ENCODE data around the gene MORF4L2.
"Not testable (repeated sequence)": the region's sequence is repeated elsewhere in the genome, so short reads cannot be mapped to it uniquely, and the experiment has no call there.

MORF4L2 gene

GRCh38 chrX:103678199-103678993 lies 8.1 kb downstream of the MORF4L2 start:
- FAIRE-seq: no peak

GRCh38 chrX:103674531-103675454 lies 11.7 kb downstream of the MORF4L2 start:
- no peak for FAIRE-seq

- FAIRE-seq: no peak
These were observed 16.8 kb downstream of the MORF4L2 start for GRCh38 chrX:103669745-103670144.

GRCh38 chrX:103666202-103667107 lies 20.0 kb downstream of the MORF4L2 start:
- FAIRE-seq: no peak

- no peak for FAIRE-seq
These were observed 22.3 kb downstream of the MORF4L2 start for GRCh38 chrX:103663981-103664762.

GRCh38 chrX:103659460-103659859 lies 27.0 kb downstream of the MORF4L2 start:
- FAIRE-seq: not testable (repeated sequence)

- no peak for FAIRE-seq
These were observed 27.6 kb downstream of the MORF4L2 start for GRCh38 chrX:103658681-103659433.

- not testable (repeated sequence) for FAIRE-seq
These were observed 29.4 kb downstream of the MORF4L2 start for GRCh38 chrX:103657066-103657465.

GRCh38 chrX:103656617-103657016 lies 29.9 kb downstream of the MORF4L2 start:
- FAIRE-seq: no peak

- not testable (repeated sequence) for FAIRE-seq
These were observed 31.1 kb downstream of the MORF4L2 start for GRCh38 chrX:103655230-103656000.

- no peak for FAIRE-seq
These were observed 35.2 kb downstream of the MORF4L2 start for GRCh38 chrX:103651151-103651773.

GRCh38 chrX:103647630-103648029 lies 38.9 kb downstream of the MORF4L2 start:
- no peak for FAIRE-seq

GRCh38 chrX:103644125-103644524 lies 42.4 kb downstream of the MORF4L2 start:
- no peak for FAIRE-seq

GRCh38 chrX:103640401-103641155 lies 45.9 kb downstream of the MORF4L2 start:
- no peak for FAIRE-seq

- not testable (repeated sequence) for FAIRE-seq
These were observed 47.8 kb downstream of the MORF4L2 start for GRCh38 chrX:103638479-103639346.

- FAIRE-seq: no peak
These were observed 48.7 kb downstream of the MORF4L2 start for GRCh38 chrX:103637604-103638338.

GRCh38 chrX:103635436-103635835 lies 51.1 kb downstream of the MORF4L2 start:
- no peak for FAIRE-seq
